Umbilical cord (tissue), 2 donors: ENCODE data around the gene FKBP6. TPM values are rescaled to one million over a fixed set of nuclear protein-coding genes. Genes with fewer than 3 reads are reported as not detected.
"Not testable (repeated sequence)": the region's sequence is repeated elsewhere in the genome, so short reads cannot be mapped to it uniquely, and the experiment has no call there.

Experiments
- DNase-seq: peaks from one replicate; pipeline ENCODE4 v3.0.0-alpha.2; 2015; ENCODE audit warnings: low spot score
- total RNA-seq: library from RNA; depleted of rRNA; stranded (reverse); fragments of >200 nt; gene quantifications from one replicate; pipeline ENCODE4 v1.2.3, GENCODE V29; 2014; ENCODE audit warnings: low replicate concordance; ENCODE audit not compliant: insufficient read depth

Gene FKBP6
- total RNA-seq, 1 donor from 2014 or later: 0.72 TPM

DNA sequence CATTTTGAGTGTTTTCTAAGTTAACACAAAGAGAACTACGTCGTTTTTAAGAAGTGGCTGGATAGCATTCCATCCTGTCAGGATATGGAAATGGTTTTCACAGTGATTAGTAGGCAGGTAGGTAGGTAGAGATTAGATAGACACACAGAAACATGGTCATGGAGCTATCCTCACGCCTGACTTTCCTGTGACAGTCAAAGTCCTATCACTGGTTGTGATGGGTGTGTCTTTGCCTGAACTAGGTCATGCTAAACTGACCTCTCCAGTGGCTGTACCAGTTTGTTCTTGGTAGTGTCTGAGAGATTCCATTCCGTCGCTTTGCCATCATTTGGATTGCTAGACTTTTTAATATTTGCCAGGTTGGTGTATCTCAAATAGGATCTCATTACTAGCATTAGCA is 28.2 kb downstream of the FKBP6 start:
- no peak for DNase-seq

GRCh38 chr7:73358590-73359275 is 30.8 kb downstream of the FKBP6 start:
- DNase-seq: no peak

DNA sequence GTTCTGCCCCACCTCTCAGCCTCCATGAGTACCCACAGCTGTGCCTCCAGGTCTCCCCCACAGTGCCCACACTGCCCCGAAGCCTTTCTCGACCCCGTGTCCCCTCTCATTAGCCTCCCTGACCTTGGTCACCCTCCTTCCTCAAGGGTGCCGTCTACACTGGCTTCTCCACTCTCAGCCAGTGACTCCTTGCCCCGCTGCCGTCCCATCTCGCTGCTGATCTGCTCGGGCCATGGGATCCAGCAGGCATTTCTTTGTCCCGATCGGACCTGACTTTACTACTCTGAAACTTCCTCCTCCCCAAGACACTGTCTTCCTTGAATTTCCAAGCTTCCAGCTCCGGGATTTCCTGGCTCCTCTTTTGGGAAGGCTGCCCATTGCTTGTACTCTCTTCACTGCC is 31.3 kb downstream of the FKBP6 start:
- DNase-seq: no peak

DNA sequence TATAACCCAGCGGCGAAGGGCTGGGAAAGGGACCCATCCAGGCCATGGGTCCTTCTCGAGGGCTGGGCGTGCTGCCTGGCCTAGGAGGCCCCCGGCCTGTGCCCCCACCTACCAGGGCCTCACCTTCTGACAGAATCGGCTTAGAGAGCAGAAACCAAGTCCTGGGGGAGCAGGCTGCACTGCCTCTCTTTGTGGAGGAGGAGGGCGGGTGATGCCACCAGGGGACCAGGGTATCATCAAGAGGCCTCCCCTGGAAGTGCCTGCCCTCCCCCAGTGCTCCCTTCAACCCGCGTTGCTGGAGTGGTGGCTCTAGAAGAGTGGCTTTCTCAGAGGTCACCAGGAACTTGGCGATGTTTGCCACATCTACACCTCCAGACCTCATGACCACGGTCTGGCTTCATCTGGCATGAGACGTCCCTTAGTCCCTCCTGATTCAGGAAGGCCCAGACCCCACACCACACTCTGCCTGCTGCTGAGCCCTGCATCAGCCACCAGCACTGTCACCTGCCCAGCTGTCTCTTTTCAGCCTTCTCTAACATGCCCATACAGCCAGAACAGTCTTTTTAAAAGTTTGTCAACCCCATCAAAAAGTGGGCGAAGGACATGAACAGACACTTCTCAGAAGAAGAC is 31.9 kb downstream of the FKBP6 start:
- DNase-seq: no peak

GRCh38 chr7:73360590-73360989 is 32.6 kb downstream of the FKBP6 start:
- DNase-seq: not testable (repeated sequence)

DNA sequence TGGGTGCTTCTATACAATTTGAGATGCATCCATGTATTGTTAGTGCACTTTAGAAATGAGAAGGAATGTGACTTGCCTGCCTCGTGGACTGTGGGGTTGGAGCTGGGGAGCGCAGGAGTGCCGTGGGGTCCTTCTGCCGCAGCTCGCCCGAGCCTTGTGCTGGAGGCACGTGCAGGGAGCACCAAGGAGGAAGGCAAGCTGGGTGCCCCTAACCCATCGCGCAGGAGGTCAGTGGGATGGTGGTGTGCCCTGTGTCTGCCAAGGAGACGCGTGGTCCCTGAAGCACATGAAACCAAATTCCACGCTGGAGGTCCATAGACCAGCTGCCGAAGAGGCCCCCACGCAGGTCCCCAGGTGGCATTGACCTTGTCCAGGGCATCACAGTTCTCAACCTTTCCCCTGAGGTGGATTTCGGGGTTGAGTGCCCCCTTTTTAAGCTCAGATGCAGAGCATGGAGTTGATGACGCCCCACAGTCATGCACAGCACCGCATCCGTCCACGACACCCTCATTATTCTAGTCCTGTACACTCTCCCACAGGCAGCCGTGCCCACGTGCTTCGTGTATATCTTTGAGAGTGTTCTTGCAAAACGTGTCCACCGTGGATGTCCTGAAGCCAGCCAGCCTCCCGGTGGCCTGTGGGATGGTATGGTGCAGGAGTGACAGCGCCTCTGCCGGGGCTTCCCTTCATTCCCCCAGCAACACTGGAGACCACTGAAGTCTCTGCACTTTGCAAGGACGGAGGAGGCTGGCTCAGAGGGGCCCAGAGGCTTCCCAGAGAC is 35.5 kb downstream of the FKBP6 start:
- DNase-seq: no peak

DNA sequence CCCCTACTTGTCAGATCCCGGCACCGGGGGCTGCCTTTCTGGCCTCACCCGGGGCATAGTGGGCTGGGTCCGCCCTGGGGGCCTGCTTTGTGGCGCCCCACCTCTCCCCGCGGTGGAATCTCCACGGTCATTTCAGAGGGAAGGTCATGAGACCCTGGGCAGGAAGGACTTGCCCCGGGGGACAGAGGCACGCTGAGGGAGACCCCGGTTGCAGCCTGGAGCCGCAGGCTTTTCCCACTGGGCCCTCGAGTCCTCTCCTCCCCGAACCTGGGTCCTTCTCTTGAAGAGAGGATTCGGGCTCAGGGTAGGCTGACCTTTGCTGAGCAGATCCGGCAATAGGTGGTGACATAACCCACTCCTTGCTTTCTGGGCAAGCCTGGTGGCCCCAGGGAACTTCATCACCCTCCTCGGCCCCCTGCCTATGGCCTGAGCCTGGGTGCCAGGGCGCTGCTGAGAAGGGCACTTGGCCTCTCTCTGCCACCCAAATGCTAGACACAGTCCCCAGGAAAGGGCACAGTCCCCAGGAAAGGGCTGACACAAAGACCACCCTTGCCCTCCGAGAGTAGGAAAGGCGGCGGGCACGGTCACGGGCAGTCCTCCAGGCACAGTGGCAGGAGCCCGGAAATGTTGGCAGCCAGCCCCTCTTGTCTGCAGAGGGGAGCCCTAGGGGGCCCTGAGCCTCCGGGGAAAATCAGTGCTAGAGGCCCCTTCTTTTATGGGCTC is 36.2 kb downstream of the FKBP6 start:
- DNase-seq: no peak

GRCh38 chr7:73366127-73366526 is 38.2 kb downstream of the FKBP6 start:
- DNase-seq: no peak

- DNase-seq: no peak
Measured at GRCh38 chr7:73366990-73367389, 39.0 kb downstream of the FKBP6 start.

DNA sequence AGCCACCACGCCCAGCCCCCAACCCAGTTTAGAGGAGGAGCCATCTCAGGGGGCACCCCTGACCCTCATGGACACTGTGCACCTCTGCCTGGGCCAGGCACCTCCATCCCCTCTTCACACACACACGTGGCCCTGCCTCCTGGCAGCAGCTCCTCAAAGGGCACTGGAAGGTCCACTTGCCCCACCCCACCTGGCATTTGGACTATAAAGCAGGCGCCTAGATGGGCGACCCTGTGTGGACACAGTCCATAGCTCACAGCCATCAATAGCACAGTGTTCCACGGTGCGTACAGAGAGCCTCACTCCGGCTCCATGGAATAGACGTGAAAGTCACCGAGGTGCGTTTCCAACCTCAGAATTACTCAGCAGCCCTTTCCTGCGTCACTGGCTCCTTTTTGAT is 41.0 kb downstream of the FKBP6 start:
- no peak for DNase-seq

DNA sequence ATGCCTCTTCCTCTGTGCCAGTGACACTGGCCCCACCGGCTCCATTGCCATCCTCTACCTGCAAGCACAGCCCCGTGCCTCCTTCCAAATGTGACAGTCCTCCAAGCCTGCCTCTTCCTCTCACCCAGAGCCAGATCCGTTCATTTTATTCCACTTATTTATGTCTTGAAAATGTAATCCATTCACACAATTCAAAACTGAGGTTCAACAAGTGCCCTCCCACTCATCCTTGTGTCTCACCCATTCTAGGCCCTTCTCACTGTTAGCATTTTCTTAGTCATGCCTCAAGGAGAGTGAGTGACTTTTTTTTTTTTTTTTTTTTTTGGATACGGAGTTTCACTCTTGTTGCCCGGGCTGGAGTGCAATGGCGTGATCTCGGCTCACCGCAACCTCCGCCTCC is 41.7 kb downstream of the FKBP6 start:
- DNase-seq: no peak

DNA sequence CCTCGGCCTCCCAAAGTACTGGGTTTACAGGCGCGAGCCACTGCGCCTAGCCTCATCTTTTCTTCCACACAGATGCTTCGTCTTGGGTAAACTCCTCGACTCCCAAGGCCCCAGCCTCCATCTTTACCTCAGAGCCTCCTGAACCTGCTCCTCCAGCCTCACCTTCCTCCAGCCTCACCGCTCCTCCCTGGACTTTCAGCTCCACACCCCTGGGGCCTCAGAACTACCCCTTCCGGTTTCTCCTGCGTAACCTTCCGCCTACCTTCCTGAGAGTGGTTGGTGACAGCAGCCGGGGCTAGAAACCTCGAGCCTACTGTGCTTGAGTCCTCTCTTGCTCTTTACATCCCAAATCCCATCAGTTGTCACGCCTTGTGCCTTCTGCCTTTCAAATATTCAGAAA is 45.8 kb downstream of the FKBP6 start:
- DNase-seq: no peak

- DNase-seq: not testable (repeated sequence)
Measured at GRCh38 chr7:73376262-73376661, 48.3 kb downstream of the FKBP6 start.

- DNase-seq: no peak
Measured at GRCh38 chr7:73376671-73377412, 48.9 kb downstream of the FKBP6 start.

DNA sequence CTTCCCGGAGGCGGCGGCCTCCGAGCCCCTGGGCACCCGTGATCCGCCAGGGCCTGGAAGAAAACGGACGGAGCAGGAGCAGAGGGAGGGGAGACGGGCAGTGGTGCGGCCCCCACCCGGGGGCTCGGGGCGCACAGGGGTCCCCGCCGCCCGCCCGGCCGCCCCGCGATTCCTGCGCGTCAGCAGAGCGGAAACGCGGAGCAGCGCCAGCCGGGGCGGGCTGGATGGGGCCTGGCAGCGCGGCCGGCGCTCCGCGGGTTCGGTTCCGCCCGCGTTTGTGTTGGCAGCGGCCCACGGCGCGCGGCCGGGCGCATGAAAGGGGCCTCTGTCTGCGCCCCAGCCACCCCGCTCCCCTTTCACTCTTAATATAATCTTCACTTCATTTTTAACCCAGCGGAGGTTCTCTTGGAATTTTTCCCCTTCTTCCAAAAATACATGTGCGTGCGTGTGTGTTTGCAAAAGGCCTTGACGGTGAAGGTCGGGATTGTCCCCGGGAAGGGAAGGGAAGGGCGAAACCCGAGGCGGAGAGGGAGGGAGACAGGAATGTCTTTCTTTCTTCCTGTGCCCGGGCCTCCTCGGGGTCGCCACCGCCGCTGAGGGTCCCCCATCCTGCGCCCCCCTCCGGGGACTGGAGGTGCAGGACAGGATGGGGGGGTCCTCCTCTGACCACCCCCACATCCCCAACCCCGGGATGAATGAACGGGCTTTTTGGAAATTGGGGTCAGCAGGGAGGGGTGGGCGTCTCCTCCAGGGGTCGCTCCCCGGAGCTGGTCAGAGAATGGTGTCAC is 49.6 kb downstream of the FKBP6 start:
- DNase-seq: not testable (repeated sequence)

- no peak for DNase-seq
Measured at GRCh38 chr7:73382934-73383503, 55.1 kb downstream of the FKBP6 start.

DNA sequence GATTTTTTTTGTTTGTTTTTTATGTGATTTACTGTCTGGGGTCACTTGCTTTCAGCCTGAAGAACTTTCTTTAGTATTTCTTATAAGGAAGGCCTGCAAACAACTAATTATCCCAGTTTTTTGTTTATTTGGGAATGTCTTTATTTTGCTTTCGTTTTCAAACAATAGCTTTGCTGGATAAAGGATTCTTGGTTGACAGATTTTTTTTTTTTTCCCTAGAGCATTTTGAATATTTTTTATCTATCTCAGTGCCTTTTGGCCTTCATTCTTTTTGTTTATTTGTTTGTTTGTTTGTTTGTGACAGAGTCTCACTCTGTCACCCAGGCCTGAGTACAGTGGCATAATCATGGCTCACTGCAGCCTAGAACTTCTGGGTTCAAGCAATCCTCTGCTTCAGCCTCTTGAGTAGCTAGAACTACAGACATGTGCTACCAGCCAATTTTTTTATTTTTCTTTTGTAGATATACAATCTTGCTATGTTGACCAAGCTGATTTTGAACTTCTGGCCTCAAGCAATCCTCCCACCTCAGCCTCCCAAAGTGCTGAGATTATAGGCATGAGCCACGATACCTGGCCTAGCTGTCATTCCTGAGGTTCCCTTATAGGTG is 59.4 kb downstream of the FKBP6 start:
- no peak for DNase-seq

DNA sequence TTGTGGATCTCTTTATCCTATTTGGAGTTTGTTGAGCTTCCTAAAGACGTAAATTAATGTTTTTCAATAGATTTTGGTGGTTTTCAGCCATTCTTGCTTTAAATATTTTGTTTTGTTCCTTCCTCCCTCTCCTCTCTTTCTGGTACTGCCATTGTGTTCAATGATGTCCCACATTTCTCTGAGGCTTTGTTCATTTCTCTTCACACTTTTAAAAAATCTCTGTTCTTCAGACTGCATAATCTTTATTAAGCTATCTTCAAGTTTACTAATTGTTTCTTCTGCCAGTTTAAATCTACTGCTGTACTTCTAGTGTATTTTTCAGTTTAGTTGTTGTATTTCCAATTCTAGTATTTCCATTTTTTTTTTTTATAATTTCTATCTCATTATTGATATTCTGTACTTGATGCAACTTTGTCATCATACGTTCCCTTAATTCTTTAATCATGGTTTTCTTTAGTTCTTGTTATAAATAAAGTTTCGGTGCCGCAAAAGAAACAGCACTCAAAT is 60.0 kb downstream of the FKBP6 start:
- DNase-seq: no peak

- no peak for DNase-seq
Measured at GRCh38 chr7:73391396-73391795, 63.4 kb downstream of the FKBP6 start.

DNA sequence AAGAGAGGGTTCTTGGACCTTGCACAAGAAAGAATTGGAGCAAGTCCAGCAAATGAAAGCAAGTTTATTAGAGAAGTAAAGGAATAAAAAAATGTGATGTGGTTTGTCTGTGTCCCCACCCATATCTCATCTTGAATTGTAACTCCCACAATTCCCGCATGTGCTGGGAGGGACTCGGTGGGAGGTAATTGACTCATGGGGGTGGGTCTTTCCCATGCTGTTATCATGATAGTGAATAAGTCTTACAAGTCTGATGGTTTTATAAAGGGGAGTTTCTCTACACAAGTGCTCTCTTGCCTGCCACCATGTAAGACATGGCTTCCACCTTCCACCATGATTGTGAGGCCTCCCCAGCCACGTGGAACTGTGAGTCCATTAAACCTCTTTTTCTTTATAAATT is 66.5 kb downstream of the FKBP6 start:
- DNase-seq: no peak
